GM12873 (cell line): ENCODE data around the gene OR11H7.
A peak's percentile ranks its signal among the peaks of the same experiment; 100 is the strongest.

Experiments used
- CTCF ChIP-seq: IDR thresholded peaks from 2 replicates; pipeline ENCODE4 v1.5.1; 2012; ENCODE audit warnings: low read depth, mild to moderate bottlenecking, moderate library complexity, low read length, control low read depth; ENCODE audit not compliant: insufficient read depth; ENCODE audit errors: missing control alignments

Gene OR11H7

GRCh38 chr14:20223410-20223809, 5.4 kb upstream of the OR11H7 start, which contains the start of gene OR11H6:
OR11H6 (plus strand) TSS chr14:20223710; CDS start chr14:20223710, 0 bp downstream.
- TF ChIP-seq CTCF = no peak

DNA sequence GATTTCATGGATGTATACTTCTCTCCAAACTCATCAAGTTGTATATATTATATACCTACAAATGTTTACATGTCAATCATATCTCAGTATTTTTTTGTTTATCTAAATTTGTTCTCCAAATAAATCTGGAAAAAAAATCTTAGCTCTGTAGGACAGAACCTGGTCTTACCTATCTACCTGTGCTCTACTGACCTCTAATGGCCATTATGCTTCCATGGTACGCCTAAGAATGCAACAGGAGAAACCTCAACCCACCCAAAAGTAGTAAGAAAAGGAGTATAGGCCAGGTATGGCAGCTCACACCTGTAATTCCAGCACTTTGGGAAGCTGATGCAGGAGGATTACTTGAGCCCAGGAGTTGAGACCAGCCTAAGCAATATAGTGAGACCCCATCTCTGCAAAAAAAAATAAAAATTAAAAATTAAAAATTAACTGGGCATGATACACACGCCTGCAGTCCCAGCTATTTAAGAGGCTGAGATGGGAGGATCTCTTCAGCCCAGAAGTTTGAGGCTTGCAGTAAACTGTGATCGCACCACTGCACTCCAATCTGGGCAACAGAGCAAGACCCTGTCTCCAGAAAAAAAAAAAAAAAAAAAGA, 19.0 kb downstream of the OR11H7 start:
- TF ChIP-seq CTCF = peak; percentile 45

DNA sequence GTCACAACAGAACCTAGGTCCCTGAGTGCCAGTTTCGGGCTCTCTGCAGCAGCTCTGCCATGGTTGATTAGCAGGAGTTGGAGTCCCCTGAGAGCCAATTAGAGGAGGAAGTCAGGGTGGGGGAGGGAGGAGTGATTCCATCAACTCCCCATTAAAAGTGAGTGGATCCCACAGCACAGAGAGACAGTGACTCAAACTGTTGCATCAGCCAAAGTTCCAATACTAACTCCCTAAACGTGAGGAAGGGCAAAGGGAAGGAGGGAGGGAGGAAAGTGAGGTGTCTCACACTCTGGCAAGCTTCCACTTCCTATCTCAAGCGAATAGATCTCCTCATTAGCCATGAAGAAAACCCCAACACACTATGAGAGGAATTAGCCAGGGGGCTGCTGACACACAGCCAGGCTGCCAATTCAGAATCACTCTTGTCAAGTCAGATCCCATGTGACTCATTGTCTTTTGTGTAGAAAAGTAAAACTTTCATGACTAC, 33.9 kb downstream of the OR11H7 start:
- no peak for TF ChIP-seq CTCF

GRCh38 chr14:20274062-20274461, 45.3 kb downstream of the OR11H7 start:
- TF ChIP-seq CTCF = no peak

- TF ChIP-seq CTCF = no peak
These were observed 48.6 kb downstream of the OR11H7 start for GRCh38 chr14:20277409-20277808.

DNA sequence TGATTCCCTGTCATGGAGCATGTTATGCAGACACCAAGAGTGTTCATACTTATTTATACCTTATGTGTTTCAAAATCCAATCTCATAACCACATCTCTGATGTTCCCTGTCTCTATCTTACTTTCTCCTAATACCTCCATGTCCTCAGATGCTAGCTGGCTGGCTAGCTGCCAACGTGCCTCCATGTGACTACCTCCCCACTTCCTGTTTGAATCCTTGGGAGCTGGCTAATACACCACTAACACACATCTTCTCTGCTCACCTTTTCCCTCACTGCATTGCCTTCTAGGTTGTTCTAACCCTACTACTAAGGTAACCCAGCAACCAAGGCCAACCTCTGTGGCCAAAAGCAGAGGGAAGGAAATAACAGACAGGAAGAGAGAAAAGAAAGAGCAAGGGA, 49.6 kb downstream of the OR11H7 start:
- TF ChIP-seq CTCF = no peak
